GM23338 (cell line): ENCODE measurements around the gene PTPRN2. TPM values are rescaled to one million over a fixed set of nuclear protein-coding genes. Genes with fewer than 3 reads are reported as not detected.

Source experiments
- ATAC-seq: fragments of 200-7000 bp; cut with Tn5 transposase; 3 replicates; pipeline ENCODE4 v1.9.1; 2020
- DNase-seq: peaks from one replicate; pipeline ENCODE4 v3.0.0-alpha.2; 2015; ENCODE audit warnings: low spot score
- H2AFZ ChIP-seq: fragments of 200-600 bp; sonication (generic); 2 replicates; pipeline ENCODE4 v1.8.0; 2016; ENCODE audit warnings: antibody characterized with exemption, mild to moderate bottlenecking, moderate library complexity
- H3F3A ChIP-seq: fragments of 200-600 bp; sonication (generic); replicated peaks from 2 replicates; pipeline ENCODE4 v1.8.0; 2017; ENCODE audit warnings: antibody characterized with exemption, mixed run types, low read depth
- H3K27ac ChIP-seq: fragments of 200-600 bp; sonication (generic); 2 replicates; pipeline ENCODE4 v1.6.1; 2016; ENCODE audit warnings: low read depth
- H3K27me3 ChIP-seq: fragments of 200-600 bp; sonication (generic); 2 replicates; pipeline ENCODE4 v1.8.0; 2016; ENCODE audit warnings: mild to moderate bottlenecking, mixed run types, moderate library complexity; ENCODE audit not compliant: insufficient read depth
- H3K36me3 ChIP-seq: fragments of 200-600 bp; sonication (generic); 2 replicates; pipeline ENCODE4 v1.8.0; 2016; ENCODE audit warnings: mild to moderate bottlenecking; ENCODE audit not compliant: insufficient read depth
- H3K4me1 ChIP-seq: fragments of 200-600 bp; sonication (generic); 2 replicates; pipeline ENCODE4 v1.8.0; 2016; ENCODE audit warnings: mild to moderate bottlenecking, moderate library complexity; ENCODE audit not compliant: insufficient read depth
- H3K4me2 ChIP-seq: fragments of 200-600 bp; sonication (generic); 2 replicates; pipeline ENCODE4 v1.7.1; 2017; ENCODE audit warnings: mixed run types
- H3K4me3 ChIP-seq: fragments of 200-600 bp; sonication (generic); 2 replicates; pipeline ENCODE4 v1.6.1; 2016; ENCODE audit warnings: mixed run types
- H3K79me2 ChIP-seq: fragments of 200-600 bp; sonication (generic); replicated peaks from 2 replicates; pipeline ENCODE4 v1.8.0; 2017; ENCODE audit warnings: mild to moderate bottlenecking; ENCODE audit not compliant: insufficient read depth
- H3K9me2 ChIP-seq: fragments of 200-600 bp; sonication (generic); 2 replicates; pipeline ENCODE4 v1.8.0; 2017; ENCODE audit not compliant: insufficient read depth
- H4K20me1 ChIP-seq: fragments of 200-600 bp; sonication (generic); replicated peaks from 2 replicates; pipeline ENCODE4 v1.8.0; 2017; ENCODE audit warnings: mild to moderate bottlenecking; ENCODE audit not compliant: insufficient read depth
- H3K27ac Mint-ChIP-seq: 2 replicates; pipeline ENCODE4 v1.8.0; 2020; ENCODE audit warnings: inconsistent platforms, mild to moderate bottlenecking, moderate library complexity, mixed read lengths
- H3K27me3 Mint-ChIP-seq: 3 replicates; pipeline ENCODE4 v1.8.0; 2022; ENCODE audit warnings: low read depth, mild to moderate bottlenecking, moderate library complexity, mixed read lengths, inconsistent platforms; ENCODE audit not compliant: insufficient read depth, poor library complexity
- H3K36me3 Mint-ChIP-seq: 3 replicates; pipeline ENCODE4 v1.8.0; 2021; ENCODE audit warnings: low read depth, mild to moderate bottlenecking, inconsistent platforms, moderate library complexity, mixed read lengths
- H3K4me1 Mint-ChIP-seq: 3 replicates; pipeline ENCODE4 v1.8.0; 2020; ENCODE audit warnings: mild to moderate bottlenecking, inconsistent platforms, mixed read lengths
- H3K4me3 Mint-ChIP-seq: 3 replicates; pipeline ENCODE4 v1.8.0; 2021; ENCODE audit warnings: moderate library complexity, mild to moderate bottlenecking, inconsistent platforms, mixed read lengths
- H3K9me3 Mint-ChIP-seq: 3 replicates; pipeline ENCODE4 v1.8.0; 2020; ENCODE audit warnings: moderate library complexity, mild to moderate bottlenecking, inconsistent platforms, mixed read lengths
- CREB1 ChIP-seq: fragments of 250-450 bp; sonication (Bioruptor Pico); IDR thresholded peaks from 2 replicates; pipeline ENCODE4 v1.5.0; 2020; ENCODE audit warnings: low read depth, mild to moderate bottlenecking, moderate library complexity
- EZH2 ChIP-seq: fragments of 200-600 bp; sonication (generic); IDR thresholded peaks from one replicate; pipeline ENCODE4 v1.8.0; 2017; ENCODE audit warnings: antibody characterized with exemption, mild to moderate bottlenecking, low read depth; ENCODE audit not compliant: unreplicated experiment
- EZH2phosphoT487 ChIP-seq: fragments of 200-600 bp; sonication (generic); IDR thresholded peaks from one replicate; pipeline ENCODE4 v1.8.1; 2018; ENCODE audit warnings: antibody characterized with exemption; ENCODE audit not compliant: unreplicated experiment
- JUNB ChIP-seq: IDR thresholded peaks from one replicate; pipeline ENCODE4 v1.6.1; 2016; ENCODE audit warnings: antibody characterized with exemption; ENCODE audit not compliant: unreplicated experiment
- NANOG ChIP-seq: IDR thresholded peaks from 2 replicates; pipeline ENCODE4 v1.6.1; 2016; ENCODE audit warnings: antibody characterized with exemption, borderline replicate concordance
- POLR2AphosphoS5 ChIP-seq: IDR thresholded peaks from 2 replicates; pipeline ENCODE4 v1.6.1; 2016; ENCODE audit warnings: antibody characterized with exemption, low read depth
- STAT1 ChIP-seq: IDR thresholded peaks from one replicate; pipeline ENCODE4 v1.6.1; 2016; ENCODE audit warnings: antibody characterized with exemption; ENCODE audit not compliant: unreplicated experiment
- ZNF114 ChIP-seq: fragments of 250-450 bp; sonication (Bioruptor Pico); IDR thresholded peaks from 2 replicates; pipeline ENCODE4 v1.5.0; 2020; ENCODE audit warnings: mild to moderate bottlenecking, moderate library complexity
- ZNF331 ChIP-seq: fragments of 250-450 bp; sonication (Bioruptor Pico); IDR thresholded peaks from 2 replicates; pipeline ENCODE4 v1.5.0; 2020; ENCODE audit warnings: low read depth, mild to moderate bottlenecking, moderate library complexity
- polyA plus RNA-seq: library from polyadenylated mRNA; unstranded; fragments of >200 nt; fragmentation: Nextera tagmentation; extraction: Ambion mirVana; gene quantifications from 2 replicates; pipeline ENCODE4 v1.2.1, GENCODE V29; 2016
- total RNA-seq: library from RNA; depleted of rRNA; stranded (reverse); fragments of >200 nt; shearing (Covaris generic); gene quantifications from 2 replicates; pipeline ENCODE4 v1.2.3, GENCODE V29; 2014
- TF ChIP-seq, protein P1 (sequence below), 2 experiments: fragments of 200-600 bp in 1 of 2; sonication (generic) in 1 of 2; conservative IDR thresholded peaks; 2 replicates each; pipeline versions ENCODE4 v1.5.1 to v1.6.1; 2016 to 2017; ENCODE audit warnings: antibody characterized with exemption in 2 of 2, low read depth in 2 of 2, mild to moderate bottlenecking in 2 of 2, moderate library complexity in 1 of 2
- TF ChIP-seq, protein P2 (sequence below): IDR thresholded peaks from 2 replicates; pipeline ENCODE4 v1.6.1; 2016; ENCODE audit warnings: antibody characterized with exemption
- TF ChIP-seq, protein P3 (sequence below): IDR thresholded peaks from one replicate; pipeline ENCODE4 v1.6.1; 2018; ENCODE audit warnings: antibody characterized with exemption; ENCODE audit not compliant: unreplicated experiment
- TF ChIP-seq, protein P4 (sequence below): fragments of 250-450 bp; sonication (Bioruptor Pico); IDR thresholded peaks from 2 replicates; pipeline ENCODE4 v1.5.0; 2020; ENCODE audit warnings: mild to moderate bottlenecking, moderate library complexity

Gene PTPRN2
- total and polyA plus RNA-seq, 2 experiments from 2014 or later = 0.87 to 4.0 TPM

DNA sequence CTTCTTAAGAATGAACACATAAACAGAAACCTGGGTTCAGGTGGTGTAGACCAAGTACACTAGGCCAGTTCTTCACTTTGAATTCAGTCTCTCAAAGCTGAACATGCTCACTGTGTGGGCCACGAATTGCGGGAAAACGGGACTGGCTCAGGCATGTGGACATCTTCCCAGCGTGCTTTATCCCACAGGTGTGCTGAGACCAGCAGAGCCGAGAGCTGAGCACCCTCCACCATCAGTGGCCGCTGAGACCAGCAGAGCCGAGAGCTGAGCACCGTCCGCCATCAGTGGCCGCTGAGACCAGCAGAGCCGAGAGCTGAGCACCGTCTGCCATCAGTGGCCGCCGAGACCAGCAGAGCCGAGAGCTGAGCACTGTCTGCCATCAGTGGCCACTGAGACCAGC is 985.5 kb downstream of the PTPRN2 start:
- ATAC-seq (no peak), DNase-seq (no peak)
- H3K79me2 ChIP-seq = no peaks in the 10 kb centered on the region
- H3K4me3 ChIP-seq = no peak overlapping the region
- H2AFZ ChIP-seq = no peak overlapping the region
- Mint-ChIP-seq H3K27ac (no peak overlapping the region), H3K4me3 (no peak overlapping the region), H3K27me3 (peaks cover 10% of the 10 kb centered on the region), H3K9me3 (peaks cover 95% of the 10 kb centered on the region), H3K4me1 (no peaks in the 10 kb centered on the region; the same call in 2 of the 3 replicates), H3K36me3 (peaks cover 43% of the 10 kb centered on the region)
- H3F3A ChIP-seq = no peaks in the 10 kb centered on the region
- H4K20me1 ChIP-seq = no peaks in the 10 kb centered on the region
- H3K4me2 ChIP-seq = no peak overlapping the region
- no peaks in the 10 kb centered on the region for H3K9me2 ChIP-seq
- TF ChIP-seq STAT1 (no peak), JUNB (no peak), EZH2 (no peak), EZH2phosphoT487 (no peak), CREB1 (no peak), NANOG (no peak), ZNF114 (no peak), POLR2AphosphoS5 (no peak), ZNF331 (CRISPR knock-in tag) (no peak)
- TF ChIP-seq, protein P1, sequence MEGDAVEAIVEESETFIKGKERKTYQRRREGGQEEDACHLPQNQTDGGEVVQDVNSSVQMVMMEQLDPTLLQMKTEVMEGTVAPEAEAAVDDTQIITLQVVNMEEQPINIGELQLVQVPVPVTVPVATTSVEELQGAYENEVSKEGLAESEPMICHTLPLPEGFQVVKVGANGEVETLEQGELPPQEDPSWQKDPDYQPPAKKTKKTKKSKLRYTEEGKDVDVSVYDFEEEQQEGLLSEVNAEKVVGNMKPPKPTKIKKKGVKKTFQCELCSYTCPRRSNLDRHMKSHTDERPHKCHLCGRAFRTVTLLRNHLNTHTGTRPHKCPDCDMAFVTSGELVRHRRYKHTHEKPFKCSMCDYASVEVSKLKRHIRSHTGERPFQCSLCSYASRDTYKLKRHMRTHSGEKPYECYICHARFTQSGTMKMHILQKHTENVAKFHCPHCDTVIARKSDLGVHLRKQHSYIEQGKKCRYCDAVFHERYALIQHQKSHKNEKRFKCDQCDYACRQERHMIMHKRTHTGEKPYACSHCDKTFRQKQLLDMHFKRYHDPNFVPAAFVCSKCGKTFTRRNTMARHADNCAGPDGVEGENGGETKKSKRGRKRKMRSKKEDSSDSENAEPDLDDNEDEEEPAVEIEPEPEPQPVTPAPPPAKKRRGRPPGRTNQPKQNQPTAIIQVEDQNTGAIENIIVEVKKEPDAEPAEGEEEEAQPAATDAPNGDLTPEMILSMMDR (conservative IDR thresholded peaks at IDR 0.05; ENCODE audit: low read depth in 2 of 2) = no peak
- TF ChIP-seq, protein P2, sequence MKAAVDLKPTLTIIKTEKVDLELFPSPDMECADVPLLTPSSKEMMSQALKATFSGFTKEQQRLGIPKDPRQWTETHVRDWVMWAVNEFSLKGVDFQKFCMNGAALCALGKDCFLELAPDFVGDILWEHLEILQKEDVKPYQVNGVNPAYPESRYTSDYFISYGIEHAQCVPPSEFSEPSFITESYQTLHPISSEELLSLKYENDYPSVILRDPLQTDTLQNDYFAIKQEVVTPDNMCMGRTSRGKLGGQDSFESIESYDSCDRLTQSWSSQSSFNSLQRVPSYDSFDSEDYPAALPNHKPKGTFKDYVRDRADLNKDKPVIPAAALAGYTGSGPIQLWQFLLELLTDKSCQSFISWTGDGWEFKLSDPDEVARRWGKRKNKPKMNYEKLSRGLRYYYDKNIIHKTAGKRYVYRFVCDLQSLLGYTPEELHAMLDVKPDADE = no peak
- TF ChIP-seq, protein P3, sequence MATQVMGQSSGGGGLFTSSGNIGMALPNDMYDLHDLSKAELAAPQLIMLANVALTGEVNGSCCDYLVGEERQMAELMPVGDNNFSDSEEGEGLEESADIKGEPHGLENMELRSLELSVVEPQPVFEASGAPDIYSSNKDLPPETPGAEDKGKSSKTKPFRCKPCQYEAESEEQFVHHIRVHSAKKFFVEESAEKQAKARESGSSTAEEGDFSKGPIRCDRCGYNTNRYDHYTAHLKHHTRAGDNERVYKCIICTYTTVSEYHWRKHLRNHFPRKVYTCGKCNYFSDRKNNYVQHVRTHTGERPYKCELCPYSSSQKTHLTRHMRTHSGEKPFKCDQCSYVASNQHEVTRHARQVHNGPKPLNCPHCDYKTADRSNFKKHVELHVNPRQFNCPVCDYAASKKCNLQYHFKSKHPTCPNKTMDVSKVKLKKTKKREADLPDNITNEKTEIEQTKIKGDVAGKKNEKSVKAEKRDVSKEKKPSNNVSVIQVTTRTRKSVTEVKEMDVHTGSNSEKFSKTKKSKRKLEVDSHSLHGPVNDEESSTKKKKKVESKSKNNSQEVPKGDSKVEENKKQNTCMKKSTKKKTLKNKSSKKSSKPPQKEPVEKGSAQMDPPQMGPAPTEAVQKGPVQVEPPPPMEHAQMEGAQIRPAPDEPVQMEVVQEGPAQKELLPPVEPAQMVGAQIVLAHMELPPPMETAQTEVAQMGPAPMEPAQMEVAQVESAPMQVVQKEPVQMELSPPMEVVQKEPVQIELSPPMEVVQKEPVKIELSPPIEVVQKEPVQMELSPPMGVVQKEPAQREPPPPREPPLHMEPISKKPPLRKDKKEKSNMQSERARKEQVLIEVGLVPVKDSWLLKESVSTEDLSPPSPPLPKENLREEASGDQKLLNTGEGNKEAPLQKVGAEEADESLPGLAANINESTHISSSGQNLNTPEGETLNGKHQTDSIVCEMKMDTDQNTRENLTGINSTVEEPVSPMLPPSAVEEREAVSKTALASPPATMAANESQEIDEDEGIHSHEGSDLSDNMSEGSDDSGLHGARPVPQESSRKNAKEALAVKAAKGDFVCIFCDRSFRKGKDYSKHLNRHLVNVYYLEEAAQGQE = no peak
- TF ChIP-seq, protein P4, sequence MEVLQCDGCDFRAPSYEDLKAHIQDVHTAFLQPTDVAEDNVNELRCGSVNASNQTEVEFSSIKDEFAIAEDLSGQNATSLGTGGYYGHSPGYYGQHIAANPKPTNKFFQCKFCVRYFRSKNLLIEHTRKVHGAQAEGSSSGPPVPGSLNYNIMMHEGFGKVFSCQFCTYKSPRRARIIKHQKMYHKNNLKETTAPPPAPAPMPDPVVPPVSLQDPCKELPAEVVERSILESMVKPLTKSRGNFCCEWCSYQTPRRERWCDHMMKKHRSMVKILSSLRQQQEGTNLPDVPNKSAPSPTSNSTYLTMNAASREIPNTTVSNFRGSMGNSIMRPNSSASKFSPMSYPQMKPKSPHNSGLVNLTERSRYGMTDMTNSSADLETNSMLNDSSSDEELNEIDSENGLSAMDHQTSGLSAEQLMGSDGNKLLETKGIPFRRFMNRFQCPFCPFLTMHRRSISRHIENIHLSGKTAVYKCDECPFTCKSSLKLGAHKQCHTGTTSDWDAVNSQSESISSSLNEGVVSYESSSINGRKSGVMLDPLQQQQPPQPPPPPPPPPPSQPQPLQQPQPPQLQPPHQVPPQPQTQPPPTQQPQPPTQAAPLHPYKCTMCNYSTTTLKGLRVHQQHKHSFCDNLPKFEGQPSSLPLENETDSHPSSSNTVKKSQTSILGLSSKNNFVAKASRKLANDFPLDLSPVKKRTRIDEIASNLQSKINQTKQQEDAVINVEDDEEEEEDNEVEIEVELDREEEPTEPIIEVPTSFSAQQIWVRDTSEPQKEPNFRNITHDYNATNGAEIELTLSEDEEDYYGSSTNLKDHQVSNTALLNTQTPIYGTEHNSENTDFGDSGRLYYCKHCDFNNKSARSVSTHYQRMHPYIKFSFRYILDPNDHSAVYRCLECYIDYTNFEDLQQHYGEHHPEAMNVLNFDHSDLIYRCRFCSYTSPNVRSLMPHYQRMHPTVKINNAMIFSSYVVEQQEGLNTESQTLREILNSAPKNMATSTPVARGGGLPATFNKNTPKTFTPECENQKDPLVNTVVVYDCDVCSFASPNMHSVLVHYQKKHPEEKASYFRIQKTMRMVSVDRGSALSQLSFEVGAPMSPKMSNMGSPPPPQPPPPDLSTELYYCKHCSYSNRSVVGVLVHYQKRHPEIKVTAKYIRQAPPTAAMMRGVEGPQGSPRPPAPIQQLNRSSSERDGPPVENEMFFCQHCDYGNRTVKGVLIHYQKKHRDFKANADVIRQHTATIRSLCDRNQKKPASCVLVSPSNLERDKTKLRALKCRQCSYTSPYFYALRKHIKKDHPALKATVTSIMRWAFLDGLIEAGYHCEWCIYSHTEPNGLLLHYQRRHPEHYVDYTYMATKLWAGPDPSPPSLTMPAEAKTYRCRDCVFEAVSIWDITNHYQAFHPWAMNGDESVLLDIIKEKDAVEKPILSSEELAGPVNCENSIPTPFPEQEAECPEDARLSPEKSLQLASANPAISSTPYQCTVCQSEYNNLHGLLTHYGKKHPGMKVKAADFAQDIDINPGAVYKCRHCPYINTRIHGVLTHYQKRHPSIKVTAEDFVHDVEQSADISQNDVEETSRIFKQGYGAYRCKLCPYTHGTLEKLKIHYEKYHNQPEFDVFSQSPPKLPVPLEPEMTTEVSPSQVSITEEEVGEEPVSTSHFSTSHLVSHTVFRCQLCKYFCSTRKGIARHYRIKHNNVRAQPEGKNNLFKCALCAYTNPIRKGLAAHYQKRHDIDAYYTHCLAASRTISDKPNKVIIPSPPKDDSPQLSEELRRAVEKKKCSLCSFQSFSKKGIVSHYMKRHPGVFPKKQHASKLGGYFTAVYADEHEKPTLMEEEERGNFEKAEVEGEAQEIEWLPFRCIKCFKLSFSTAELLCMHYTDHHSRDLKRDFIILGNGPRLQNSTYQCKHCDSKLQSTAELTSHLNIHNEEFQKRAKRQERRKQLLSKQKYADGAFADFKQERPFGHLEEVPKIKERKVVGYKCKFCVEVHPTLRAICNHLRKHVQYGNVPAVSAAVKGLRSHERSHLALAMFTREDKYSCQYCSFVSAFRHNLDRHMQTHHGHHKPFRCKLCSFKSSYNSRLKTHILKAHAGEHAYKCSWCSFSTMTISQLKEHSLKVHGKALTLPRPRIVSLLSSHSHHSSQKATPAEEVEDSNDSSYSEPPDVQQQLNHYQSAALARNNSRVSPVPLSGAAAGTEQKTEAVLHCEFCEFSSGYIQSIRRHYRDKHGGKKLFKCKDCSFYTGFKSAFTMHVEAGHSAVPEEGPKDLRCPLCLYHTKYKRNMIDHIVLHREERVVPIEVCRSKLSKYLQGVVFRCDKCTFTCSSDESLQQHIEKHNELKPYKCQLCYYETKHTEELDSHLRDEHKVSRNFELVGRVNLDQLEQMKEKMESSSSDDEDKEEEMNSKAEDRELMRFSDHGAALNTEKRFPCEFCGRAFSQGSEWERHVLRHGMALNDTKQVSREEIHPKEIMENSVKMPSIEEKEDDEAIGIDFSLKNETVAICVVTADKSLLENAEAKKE = no peak
- no peaks in the 10 kb centered on the region for H3K36me3 ChIP-seq
- H3K4me1 ChIP-seq = no peaks in the 10 kb centered on the region
- peaks cover 23% of the 10 kb centered on the region for H3K27me3 ChIP-seq
- no peak overlapping the region for H3K27ac ChIP-seq
